Mucosa of descending colon (tissue), 3 donors: Measurements from ENCODE around the gene XDH. TPM values are rescaled to one million over a fixed set of nuclear protein-coding genes. Genes with fewer than 3 reads are reported as not detected.

Experiments used
- ATAC-seq: fragments of 200-7000 bp; cut with Tn5 transposase; one replicate; pipeline ENCODE4 v1.9.1; 2020; ENCODE audit warnings: mild to moderate bottlenecking, moderate library complexity
- DNase-seq, 3 donors: peaks; one replicate each; pipeline ENCODE4 v3.0.0-alpha.2; 2020
- H3K36me3 ChIP-seq: fragments of 200-600 bp; one replicate; pipeline ENCODE4 v1.8.0; 2021; ENCODE audit warnings: low read depth, mild to moderate bottlenecking
- H3K4me1 ChIP-seq: fragments of 200-600 bp; one replicate; pipeline ENCODE4 v1.8.0; 2021; ENCODE audit warnings: low read depth, mild to moderate bottlenecking
- H3K4me3 ChIP-seq: fragments of 200-600 bp; one replicate; pipeline ENCODE4 v1.8.0; 2021; ENCODE audit warnings: mild to moderate bottlenecking
- H3K9me3 ChIP-seq: fragments of 200-600 bp; one replicate; pipeline ENCODE4 v1.8.0; 2021; ENCODE audit warnings: mild to moderate bottlenecking
- CTCF ChIP-seq: fragments of 200-600 bp; IDR thresholded peaks from one replicate; pipeline ENCODE4 v1.8.0; 2022; ENCODE audit warnings: antibody characterized with exemption, mild to moderate bottlenecking
- intact Hi-C, 2 donors: fragments of 100-400 bp; cut with DNase I in 1 of 2; cut with micrococcal nuclease in 1 of 2; formaldehyde crosslinking; loops; one replicate each; pipeline versions ENCODE4 v1.11.0 to v1.11.1; 2022; cut with DNase I, micrococcal nuclease
- total RNA-seq, 3 donors: library from RNA; stranded (reverse); fragmentation: NEBNext Ultra II Directional in 2 of 3; extraction: Animal tissue kit (Norgen Biotek cat#: 25700) in 2 of 3; gene quantifications; one replicate each; pipeline versions ENCODE4 v1.2.1 to v1.2.4, GENCODE V29; 2021 to 2023
- donor health status: DM: no; HTN: no; CAD: no; lungs with moderate emphysema.
- donor health status: DM: no; HTN: no; CAD: no.
- donor health status: DM: no; HTN: yes; CAD: no.

The XDH gene
- total RNA-seq, 3 donors from 2014 or later: 18.4 to 75.4 (median 40.7) TPM

- Histone ChIP-seq H3K4me3 (no peak overlapping the region), H3K9me3 (no peaks in the 10 kb centered on the region), H3K4me1 (no peaks in the 10 kb centered on the region), H3K36me3 (no peaks in the 10 kb centered on the region)
- intact Hi-C loops: no loop called here
- no peak for DNase-seq
- ATAC-seq: no peak
- TF ChIP-seq CTCF: no peak
Observed at GRCh38 chr2:31366733-31367132, 47.8 kb downstream of the XDH start.

GRCh38 chr2:31365834-31366505 lies 48.6 kb downstream of the XDH start:
- ATAC-seq (no peak), DNase-seq (no peak)
- Histone ChIP-seq H3K9me3 (no peaks in the 10 kb centered on the region), H3K36me3 (no peaks in the 10 kb centered on the region), H3K4me1 (no peaks in the 10 kb centered on the region), H3K4me3 (no peak overlapping the region)
- intact Hi-C loops: no loop called here
- TF ChIP-seq CTCF: no peak

GRCh38 chr2:31365348-31365747 lies 49.2 kb downstream of the XDH start:
- no peak for DNase-seq
- Histone ChIP-seq H3K36me3 (no peaks in the 10 kb centered on the region), H3K4me3 (no peak overlapping the region), H3K9me3 (no peaks in the 10 kb centered on the region), H3K4me1 (no peaks in the 10 kb centered on the region)
- no peak for ATAC-seq
- intact Hi-C loops: no loop called here
- TF ChIP-seq CTCF: no peak

- intact Hi-C loops: no loop called here
- Histone ChIP-seq H3K4me3 (no peak overlapping the region), H3K9me3 (no peaks in the 10 kb centered on the region), H3K4me1 (no peaks in the 10 kb centered on the region), H3K36me3 (no peaks in the 10 kb centered on the region)
- TF ChIP-seq CTCF: no peak
- DNase-seq: no peak
- no peak for ATAC-seq
Observed at GRCh38 chr2:31363956-31364750, 50.4 kb downstream of the XDH start.

- intact Hi-C loops: no loop called here
- DNase-seq (no peak), ATAC-seq (no peak)
- no peak for TF ChIP-seq CTCF
- H3K9me3 ChIP-seq: no peaks in the 10 kb centered on the region
- H3K36me3 ChIP-seq: no peaks in the 10 kb centered on the region
- H3K4me1 ChIP-seq: no peaks in the 10 kb centered on the region
- no peak overlapping the region for H3K4me3 ChIP-seq
Observed at GRCh38 chr2:31362581-31362980, 52.0 kb downstream of the XDH start.
